ENCODE data around the gene ADRA2B. TPM values are rescaled to one million over a fixed set of nuclear protein-coding genes. Genes with fewer than 3 reads are reported as not detected.

Gene ADRA2B
- total RNA-seq, 4 donors from 2014 or later = 0.42 to 2.4 (median 0.97) TPM

DNA sequence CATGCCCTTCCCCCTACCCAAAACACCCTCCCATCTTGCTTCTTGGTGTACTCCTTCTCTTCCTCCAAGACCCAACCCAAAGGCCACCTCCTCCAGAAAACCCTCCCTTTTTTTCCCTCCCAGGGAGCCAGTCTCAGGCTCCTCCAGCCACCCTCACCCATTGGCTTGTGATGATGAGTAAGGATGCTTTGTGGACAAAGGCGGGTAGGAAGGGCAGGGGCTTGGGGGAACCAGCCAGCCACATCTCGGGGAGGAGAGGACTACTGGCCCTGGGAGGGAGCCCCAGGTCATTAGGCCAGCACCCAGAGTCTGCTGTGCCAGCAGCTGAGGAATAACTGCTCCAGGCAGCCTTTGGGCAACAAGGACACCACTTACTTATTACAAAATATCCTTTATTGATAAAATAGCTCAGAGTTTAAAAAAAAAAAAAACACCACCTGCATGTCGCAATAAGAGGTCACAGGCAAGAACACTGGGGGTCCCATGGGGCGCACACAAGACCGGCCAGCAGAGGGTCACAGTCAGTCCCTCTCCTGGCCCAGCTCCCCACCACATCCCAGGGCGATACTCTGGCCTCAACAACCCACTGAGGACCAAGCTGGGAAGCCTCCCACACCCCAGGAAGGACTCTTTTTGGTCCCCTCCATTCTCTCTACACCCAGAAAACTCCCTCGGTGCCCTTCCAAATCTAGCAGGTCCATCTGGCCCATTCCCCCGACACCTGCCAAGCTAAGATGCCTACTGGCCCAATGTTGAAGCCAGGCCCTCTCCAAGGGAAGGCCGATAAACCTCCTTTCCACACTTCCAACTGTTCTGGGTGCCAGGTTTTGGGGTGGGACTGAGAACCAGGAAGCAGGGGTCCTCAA is 3.6 kb downstream of the ADRA2B start:
- intact Hi-C loops (cut with DNase I; ENCODE audit: low total_unique reads) = no loop called here
- TF ChIP-seq POLR2A (IDR thresholded peaks at IDR 0.05) = no peak
- TF ChIP-seq, protein P1, sequence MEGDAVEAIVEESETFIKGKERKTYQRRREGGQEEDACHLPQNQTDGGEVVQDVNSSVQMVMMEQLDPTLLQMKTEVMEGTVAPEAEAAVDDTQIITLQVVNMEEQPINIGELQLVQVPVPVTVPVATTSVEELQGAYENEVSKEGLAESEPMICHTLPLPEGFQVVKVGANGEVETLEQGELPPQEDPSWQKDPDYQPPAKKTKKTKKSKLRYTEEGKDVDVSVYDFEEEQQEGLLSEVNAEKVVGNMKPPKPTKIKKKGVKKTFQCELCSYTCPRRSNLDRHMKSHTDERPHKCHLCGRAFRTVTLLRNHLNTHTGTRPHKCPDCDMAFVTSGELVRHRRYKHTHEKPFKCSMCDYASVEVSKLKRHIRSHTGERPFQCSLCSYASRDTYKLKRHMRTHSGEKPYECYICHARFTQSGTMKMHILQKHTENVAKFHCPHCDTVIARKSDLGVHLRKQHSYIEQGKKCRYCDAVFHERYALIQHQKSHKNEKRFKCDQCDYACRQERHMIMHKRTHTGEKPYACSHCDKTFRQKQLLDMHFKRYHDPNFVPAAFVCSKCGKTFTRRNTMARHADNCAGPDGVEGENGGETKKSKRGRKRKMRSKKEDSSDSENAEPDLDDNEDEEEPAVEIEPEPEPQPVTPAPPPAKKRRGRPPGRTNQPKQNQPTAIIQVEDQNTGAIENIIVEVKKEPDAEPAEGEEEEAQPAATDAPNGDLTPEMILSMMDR (IDR thresholded peaks at IDR 0.05) = no peak
- WGBS, 2 donors = 88 to 89% methylated on average over 9 of the region's 9 CpGs
- no peak overlapping the region for H3K4me3 ChIP-seq (ENCODE audit: low read depth, poor library complexity, severe bottlenecking)
- no peak for DNase-seq (ENCODE audit: low spot score in 2 of 2)

DNA sequence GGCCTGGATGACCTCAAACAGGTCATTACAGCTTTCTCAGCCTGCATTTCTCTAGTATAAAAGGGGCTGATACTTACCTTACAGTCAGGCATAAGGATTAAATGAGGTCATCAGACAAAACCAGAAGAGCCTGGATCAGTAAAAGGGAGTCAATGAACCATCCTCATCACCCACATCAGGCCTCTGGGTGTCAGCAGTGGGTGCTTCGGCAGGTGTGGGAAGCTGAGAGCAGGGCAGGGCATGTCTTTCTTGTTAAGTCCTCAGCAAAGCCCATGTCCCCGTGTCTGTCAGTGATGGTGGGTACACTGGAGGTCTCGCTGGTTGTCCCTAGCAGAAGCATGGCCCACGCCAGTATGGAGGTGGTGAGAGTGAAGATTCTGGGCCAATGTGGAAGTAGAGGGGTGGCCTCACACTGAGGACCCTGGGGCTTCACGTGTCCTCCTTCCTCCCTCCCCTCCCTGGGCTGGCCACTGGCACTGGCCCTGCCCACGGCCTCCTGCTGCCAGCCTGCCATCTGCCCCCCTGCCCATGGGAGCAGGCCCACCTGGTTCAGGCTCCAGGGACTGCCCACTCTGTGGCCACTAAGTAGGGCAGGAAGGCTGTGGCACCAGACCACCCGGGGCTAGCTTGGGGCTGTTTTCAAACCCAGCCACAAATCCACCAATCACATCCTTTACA is 4.4 kb downstream of the ADRA2B start:
- no peak for TF ChIP-seq POLR2A (IDR thresholded peaks at IDR 0.05)
- TF ChIP-seq, protein P1 (IDR thresholded peaks at IDR 0.05) = no peak
- intact Hi-C loops (cut with DNase I; ENCODE audit: low total_unique reads) = no loop called here
- DNase-seq (ENCODE audit: low spot score in 2 of 2) = no peak
- no peak overlapping the region for H3K4me3 ChIP-seq (ENCODE audit: low read depth, poor library complexity, severe bottlenecking)
- WGBS, 2 donors = 71 to 93% methylated on average over 7 of the region's 7 CpGs

DNA sequence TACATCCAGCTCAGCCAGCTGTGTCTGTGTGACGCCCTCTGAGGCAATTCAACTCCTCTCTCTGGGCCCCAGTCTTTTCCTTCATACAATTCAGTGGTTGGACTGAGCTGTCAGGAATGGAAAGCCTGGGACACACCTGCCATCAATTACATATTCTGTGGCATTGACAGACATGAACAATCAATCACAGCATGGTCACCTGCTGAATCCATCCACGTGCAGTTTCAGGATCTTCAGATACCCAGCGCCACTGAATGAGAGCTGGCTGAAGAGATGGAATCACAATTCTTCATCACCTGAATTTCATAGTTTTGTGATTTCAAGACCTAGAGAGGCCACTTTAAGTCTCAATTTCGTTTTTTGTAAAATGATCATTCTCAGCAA is 5.1 kb downstream of the ADRA2B start:
- intact Hi-C loops (cut with DNase I; ENCODE audit: low total_unique reads) = no loop called here
- DNase-seq (ENCODE audit: low spot score in 2 of 2) = peak in 1 of 2 donors; percentile 39
- no peak for TF ChIP-seq POLR2A (IDR thresholded peaks at IDR 0.05)
- TF ChIP-seq, protein P1 (IDR thresholded peaks at IDR 0.05) = no peak
- no peak overlapping the region for H3K4me3 ChIP-seq (ENCODE audit: low read depth, poor library complexity, severe bottlenecking)
- WGBS, 2 donors = 73 to 75% methylated on average over 4 of the region's 4 CpGs

DNA sequence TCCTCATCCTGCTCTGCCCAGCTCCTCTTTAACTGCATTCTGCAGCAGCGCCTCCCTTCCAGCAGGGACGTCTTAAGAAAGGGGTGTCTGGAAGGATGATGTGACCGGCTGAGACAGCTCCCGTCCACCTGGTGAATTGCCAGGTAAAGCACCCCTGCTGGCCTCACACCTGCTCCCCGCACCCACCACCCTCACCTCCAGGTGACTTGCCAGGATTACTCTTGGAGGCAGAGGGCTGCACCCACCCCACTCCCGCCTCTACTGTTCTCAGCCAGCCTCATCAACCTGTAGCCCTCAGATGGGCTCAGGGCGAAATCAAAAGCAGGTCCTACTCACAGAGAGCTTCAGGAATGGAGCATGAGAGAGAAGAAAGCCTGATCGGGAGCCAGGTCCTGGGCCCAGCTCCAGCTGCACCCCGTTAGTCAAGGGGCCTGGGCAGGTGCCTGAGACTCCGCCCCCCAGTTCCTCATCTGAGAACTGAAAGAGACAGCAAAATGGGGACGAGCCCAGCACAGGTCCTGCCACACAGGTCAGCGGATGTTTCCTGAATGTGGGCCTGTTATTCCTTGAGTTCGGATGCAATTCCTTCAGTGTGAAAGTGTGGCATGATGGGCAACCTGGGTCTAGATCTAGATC is 5.6 kb downstream of the ADRA2B start:
- intact Hi-C loops (cut with DNase I; ENCODE audit: low total_unique reads) = no loop called here
- H3K4me3 ChIP-seq (ENCODE audit: low read depth, poor library complexity, severe bottlenecking) = no peak overlapping the region
- no peak for TF ChIP-seq POLR2A (IDR thresholded peaks at IDR 0.05)
- TF ChIP-seq, protein P1 (IDR thresholded peaks at IDR 0.05) = no peak
- 79% methylated on average over 13 of the region's 13 CpGs for WGBS, 2 donors
- no peak for DNase-seq (ENCODE audit: low spot score in 2 of 2)

DNA sequence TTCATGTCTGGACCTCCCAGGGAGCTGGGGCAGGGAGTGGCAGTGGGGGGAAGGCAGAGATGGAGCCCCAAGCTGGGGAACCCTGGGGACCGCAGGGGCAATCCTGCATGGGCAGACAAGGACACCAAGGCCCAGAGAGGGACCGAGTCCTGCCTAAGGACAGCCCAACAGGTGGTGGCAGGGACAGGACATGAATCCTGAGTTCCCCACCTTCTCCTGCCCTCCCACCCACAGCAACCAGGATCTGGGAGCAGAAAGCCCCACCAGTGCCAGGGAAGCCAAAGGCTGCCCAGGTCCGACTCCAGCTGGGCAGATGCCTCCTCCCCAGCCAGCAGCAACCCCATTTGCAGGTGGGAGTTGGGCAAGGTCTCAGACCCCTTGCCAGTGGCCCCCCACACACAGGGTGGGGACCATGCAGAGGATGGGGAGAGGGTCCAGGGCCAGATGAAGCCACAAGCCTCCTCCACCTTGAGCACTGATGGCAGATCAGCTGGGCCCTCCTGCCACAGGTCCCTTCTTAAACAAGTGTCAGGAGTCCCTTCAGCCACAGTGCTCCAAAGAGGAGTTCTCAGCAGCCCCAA is 6.3 kb downstream of the ADRA2B start:
- DNase-seq (ENCODE audit: low spot score in 2 of 2) = no peak
- intact Hi-C loops (cut with DNase I; ENCODE audit: low total_unique reads) = no loop called here
- no peak overlapping the region for H3K4me3 ChIP-seq (ENCODE audit: low read depth, poor library complexity, severe bottlenecking)
- 90 to 96% methylated on average over 3 of the region's 3 CpGs for WGBS, 2 donors
- no peak for TF ChIP-seq POLR2A (IDR thresholded peaks at IDR 0.05)
- TF ChIP-seq, protein P1 (IDR thresholded peaks at IDR 0.05) = no peak

All from lower leg skin (tissue), 4 donors.